Upper lobe of left lung (tissue), 6 donors: ENCODE data around the gene TOMM70. TPM values are rescaled to one million over a fixed set of nuclear protein-coding genes. Genes with fewer than 3 reads are reported as not detected.
"Not testable (repeated sequence)": the region's sequence is repeated elsewhere in the genome, so short reads cannot be mapped to it uniquely, and the experiment has no call there.

Experiments used
- ATAC-seq, 2 donors: fragments of 200-7000 bp; cut with Tn5 transposase; one replicate each; pipeline ENCODE4 v1.9.1; 2022; ENCODE audit warnings: mild to moderate bottlenecking in 2 of 2, moderate library complexity in 2 of 2; ENCODE audit not compliant: low FRiP score in 2 of 2
- DNase-seq, 2 donors: peaks; one replicate each; pipeline ENCODE4 v3.0.0-alpha.2; 2019 to 2020
- H3K27ac ChIP-seq, 4 donors: fragments of 200-600 bp; sonication (generic); one replicate each; pipeline ENCODE4 v1.5.1; 2016 to 2019
- H3K27me3 ChIP-seq, 4 donors: fragments of 200-600 bp; sonication (generic); one replicate each; pipeline ENCODE4 v1.5.1; 2017 to 2019
- H3K36me3 ChIP-seq, 4 donors: fragments of 200-600 bp; sonication (generic); one replicate each; pipeline ENCODE4 v1.5.1; 2016 to 2019
- H3K4me1 ChIP-seq, 4 donors: fragments of 200-600 bp; sonication (generic); one replicate each; pipeline ENCODE4 v1.5.1; 2018 to 2019
- H3K4me3 ChIP-seq, 4 donors: fragments of 200-600 bp; sonication (generic); one replicate each; pipeline ENCODE4 v1.5.1; 2017 to 2019; ENCODE audit warnings: mild to moderate bottlenecking in 2 of 4, moderate library complexity in 1 of 4
- H3K9me3 ChIP-seq, 4 donors: fragments of 200-600 bp; sonication (generic); one replicate each; pipeline ENCODE4 v1.5.1; 2018 to 2019
- CTCF ChIP-seq, 6 experiments: fragments of 450-650 bp in 4 of 6; fragments of 200-600 bp in 2 of 6; sonication (generic) in 2 of 6; IDR thresholded peaks; one replicate each; pipeline ENCODE4 v1.5.1; 2016 to 2019; ENCODE audit warnings: antibody characterized with exemption in 6 of 6
- EP300 ChIP-seq, 4 donors: sonication (generic); formaldehyde crosslinking; IDR thresholded peaks; one replicate each; pipeline ENCODE4 v1.5.1; 2017; ENCODE audit warnings: antibody characterized with exemption in 4 of 4, control low read depth in 2 of 4
- POLR2A ChIP-seq, 4 donors: fragments of 450-650 bp; IDR thresholded peaks; one replicate each; pipeline ENCODE4 v1.5.1; 2016 to 2017; ENCODE audit warnings: antibody characterized with exemption in 4 of 4, mild to moderate bottlenecking in 2 of 4
- POLR2AphosphoS5 ChIP-seq, 2 donors: sonication (generic); formaldehyde crosslinking; IDR thresholded peaks; one replicate each; pipeline ENCODE4 v1.5.1; 2017; ENCODE audit warnings: antibody characterized with exemption in 2 of 2
- WGBS, 2 donors: methylation state at CpG; one replicate each; pipeline ENCODE4 v1.1.5; 2017 to 2018; 5-methylcytosine and 5-hydroxymethylcytosine counted together
- total RNA-seq, 6 donors: library from RNA; depleted of rRNA in 4 of 6; stranded (reverse); fragments of >200 nt in 4 of 6; gene quantifications; one replicate each; pipeline versions ENCODE4 v1.1.0 to v1.2.1, GENCODE V29; 2016 to 2021
- donor health status: DM: no; HTN: no; CAD: no; lungs with moderate emphysema.
- donor health status: DM: no; HTN: yes; CAD: no; lungs with severe emphysema.

TOMM70 gene
- total RNA-seq = 10 to 100 TPM; 14.1 to 38.4 (median 30.2) TPM

GRCh38 chr3:100400780-100401673, at the start of gene TOMM70, which contains the start of gene LNP1:
TSS of gene TOMM70 (minus strand) at chr3:100401089. CDS start at chr3:100400949, 140 bp downstream.
TSS of gene LNP1 (plus strand) at chr3:100401539. CDS start at chr3:100429730, 28,191 bp downstream.
- Histone ChIP-seq H3K27ac (peak within 1 kb of the TSS; percentile 86 to 93 (median 90)), H3K36me3 (no peaks in the 10 kb centered on the region), H3K27me3 (no peaks in the 10 kb centered on the region), H3K4me1 (peaks cover 25 to 43% (median 34%) of the 10 kb centered on the region in 4 donors), H3K4me3 (peak within 1 kb of the TSS; percentile 79 to 84 (median 82)), H3K9me3 (no peaks in the 10 kb centered on the region)
- WGBS, 2 donors = 0 to 1% methylated on average over 32 to 46 of the region's 64 CpGs
- DNase-seq (peak; percentile 91 to 98), ATAC-seq (peak; percentile 98 to 99)
- TF ChIP-seq EP300 (IDR thresholded peaks at IDR 0.05) (peak in 1 of 4 donors; percentile 20), CTCF (IDR thresholded peaks at IDR 0.05) (peak in 1 of 6 experiments; percentile 8), POLR2A (IDR thresholded peaks at IDR 0.05) (peak in 3 of 4 donors; percentile 64 to 74 (median 71)), POLR2AphosphoS5 (IDR thresholded peaks at IDR 0.05) (peak; percentile 78 to 79)

- no peak for ATAC-seq
- WGBS, 2 donors = 66 to 68% methylated on average over 2 of the region's 2 CpGs
- no peak for TF ChIP-seq POLR2A (IDR thresholded peaks at IDR 0.05)
- TF ChIP-seq EP300 (IDR thresholded peaks at IDR 0.05) = no peak
- TF ChIP-seq CTCF (IDR thresholded peaks at IDR 0.05) = no peak
- no peak for TF ChIP-seq POLR2AphosphoS5 (IDR thresholded peaks at IDR 0.05)
Measured at GRCh38 chr3:100449214-100449613, 48.3 kb upstream of the TOMM70 start.

GRCh38 chr3:100448079-100448478, 47.2 kb upstream of the TOMM70 start:
- no peak for TF ChIP-seq EP300 (IDR thresholded peaks at IDR 0.05)
- TF ChIP-seq CTCF (IDR thresholded peaks at IDR 0.05) = no peak
- no peak for TF ChIP-seq POLR2A (IDR thresholded peaks at IDR 0.05)
- no peak for TF ChIP-seq POLR2AphosphoS5 (IDR thresholded peaks at IDR 0.05)
- Histone ChIP-seq H3K36me3 (no peaks in the 10 kb centered on the region), H3K9me3 (peaks cover 0 to 5% (median 0%) of the 10 kb centered on the region in 4 donors), H3K4me1 (no peaks in the 10 kb centered on the region), H3K4me3 (no peak overlapping the region), H3K27ac (no peak overlapping the region), H3K27me3 (no peaks in the 10 kb centered on the region)
- 89 to 95% methylated on average over 1 of the region's 1 CpG for WGBS, 2 donors
- DNase-seq (no peak), ATAC-seq (no peak)

More at GRCh38 chr3:100449214-100449613, 48.3 kb upstream of the TOMM70 start:
- no peaks in the 10 kb centered on the region for H3K4me1 ChIP-seq
- no peak overlapping the region for H3K4me3 ChIP-seq
- H3K36me3 ChIP-seq = no peaks in the 10 kb centered on the region
- no peak for DNase-seq
- H3K9me3 ChIP-seq = no peaks in the 10 kb centered on the region
- no peaks in the 10 kb centered on the region for H3K27me3 ChIP-seq
- H3K27ac ChIP-seq = no peak overlapping the region

- not testable (repeated sequence) for H3K9me3 ChIP-seq, H3K36me3 ChIP-seq, DNase-seq, ATAC-seq, H3K27me3 ChIP-seq, H3K4me3 ChIP-seq, H3K4me1 ChIP-seq, H3K27ac ChIP-seq
- 96 to 100% methylated on average over 3 of the region's 3 CpGs for WGBS, 2 donors
Measured at GRCh38 chr3:100447067-100447466, 46.2 kb upstream of the TOMM70 start.

GRCh38 chr3:100443690-100444089, 42.8 kb upstream of the TOMM70 start:
- ATAC-seq (no peak), DNase-seq (no peak)
- peaks cover 0 to 5% (median 0%) of the 10 kb centered on the region in 4 donors for H3K9me3 ChIP-seq
- no peak overlapping the region for H3K27ac ChIP-seq
- TF ChIP-seq POLR2AphosphoS5 (IDR thresholded peaks at IDR 0.05) = no peak
- TF ChIP-seq POLR2A (IDR thresholded peaks at IDR 0.05) = no peak
- no peak for TF ChIP-seq EP300 (IDR thresholded peaks at IDR 0.05)
- TF ChIP-seq CTCF (IDR thresholded peaks at IDR 0.05) = no peak
- H3K4me1 ChIP-seq = no peaks in the 10 kb centered on the region
- no peaks in the 10 kb centered on the region for H3K27me3 ChIP-seq
- H3K4me3 ChIP-seq = no peak overlapping the region
- H3K36me3 ChIP-seq = no peaks in the 10 kb centered on the region
